Measurements from ENCODE around the gene MPHOSPH10.
"Not testable (repeated sequence)": the region's sequence is repeated elsewhere in the genome, so short reads cannot be mapped to it uniquely, and the experiment has no call there.

The MPHOSPH10 gene

GRCh38 chr2:71173096-71173495, 42.7 kb downstream of the MPHOSPH10 start:
- DNase-seq (ENCODE audit: low read depth): no peak

- no peak for DNase-seq (ENCODE audit: low read depth)
Measured at GRCh38 chr2:71174207-71174606, 43.8 kb downstream of the MPHOSPH10 start.

- not testable (repeated sequence) for DNase-seq (ENCODE audit: low read depth)
Measured at GRCh38 chr2:71178836-71179235, 48.4 kb downstream of the MPHOSPH10 start.

GRCh38 chr2:71181316-71181715, 50.9 kb downstream of the MPHOSPH10 start:
- no peak for DNase-seq (ENCODE audit: low read depth)

GRCh38 chr2:71183306-71184115, 53.1 kb downstream of the MPHOSPH10 start:
- DNase-seq (ENCODE audit: low read depth): not testable (repeated sequence)

GRCh38 chr2:71186973-71187372, 56.5 kb downstream of the MPHOSPH10 start:
- DNase-seq (ENCODE audit: low read depth): no peak

GRCh38 chr2:71187589-71187988, 57.2 kb downstream of the MPHOSPH10 start:
- no peak for DNase-seq (ENCODE audit: low read depth)

- DNase-seq (ENCODE audit: low read depth): peak; percentile 9
Measured at GRCh38 chr2:71190656-71191569, 60.5 kb downstream of the MPHOSPH10 start.

GRCh38 chr2:71191570-71191943, 61.1 kb downstream of the MPHOSPH10 start:
- no peak for DNase-seq (ENCODE audit: low read depth)

Measured in GM04504 (cell line).